GM12878 (cell line): ENCODE results near the gene AKR1B15.

ENCODE experiments used
- CBFB ChIP-seq: IDR thresholded peaks from 2 replicates; pipeline ENCODE4 v1.6.1; 2016; ENCODE audit warnings: antibody characterized with exemption, low read depth
- EZH2 ChIP-seq: IDR thresholded peaks from 2 replicates; pipeline ENCODE4 v1.6.1; 2012; ENCODE audit warnings: low read depth, mild to moderate bottlenecking, control low read depth, inconsistent platforms, low read length, borderline replicate concordance; ENCODE audit not compliant: control insufficient read depth
- POLR2A ChIP-seq: IDR thresholded peaks from 2 replicates; pipeline ENCODE4 v1.6.1; 2011; ENCODE audit warnings: low read depth, mild to moderate bottlenecking, low read length
- POLR2AphosphoS5 ChIP-seq: IDR thresholded peaks from 2 replicates; pipeline ENCODE4 v1.6.1; 2011; ENCODE audit warnings: mild to moderate bottlenecking, low read length, inconsistent platforms
- SMAD1 ChIP-seq: fragments of 450-650 bp; IDR thresholded peaks from 2 replicates; pipeline ENCODE4 v1.6.1; 2018; ENCODE audit warnings: mild to moderate bottlenecking, low read depth; ENCODE audit not compliant: partially characterized antibody
- SREBF2 ChIP-seq: IDR thresholded peaks from 2 replicates; pipeline ENCODE4 v1.6.1; 2012; ENCODE audit warnings: mild to moderate bottlenecking, low read length
- TCF12 ChIP-seq: IDR thresholded peaks from 2 replicates; pipeline ENCODE4 v1.6.1; 2011; ENCODE audit warnings: low read depth, mild to moderate bottlenecking, low read length
- TF ChIP-seq, protein P1 (sequence below), 3 experiments: IDR thresholded peaks in 2 of 3; conservative IDR thresholded peaks in 1 of 3; 2 replicates each; pipeline ENCODE4 v1.5.1; 2011; ENCODE audit warnings: low read depth in 3 of 3, low read length in 3 of 3, mild to moderate bottlenecking in 3 of 3, control low read depth in 2 of 3, moderate library complexity in 2 of 3, inconsistent platforms in 1 of 3, mixed read lengths in 1 of 3; ENCODE audit not compliant: control insufficient read depth in 2 of 3, insufficient read depth in 1 of 3; ENCODE audit errors: extremely low read depth in 1 of 3
- TF ChIP-seq, protein P2 (sequence below): fragments of 150-350 bp; IDR thresholded peaks from 2 replicates; pipeline ENCODE4 v1.6.1; 2016; ENCODE audit warnings: low read depth, low read length
- TF ChIP-seq, protein P3 (sequence below): fragments of 450-650 bp; IDR thresholded peaks from 2 replicates; pipeline ENCODE4 v1.6.1; 2017; ENCODE audit warnings: mild to moderate bottlenecking, moderate library complexity
- TF ChIP-seq, protein P4 (sequence below): IDR thresholded peaks from 2 replicates; pipeline ENCODE4 v1.6.1; 2012; ENCODE audit warnings: mild to moderate bottlenecking, low read depth, low read length

DNA sequence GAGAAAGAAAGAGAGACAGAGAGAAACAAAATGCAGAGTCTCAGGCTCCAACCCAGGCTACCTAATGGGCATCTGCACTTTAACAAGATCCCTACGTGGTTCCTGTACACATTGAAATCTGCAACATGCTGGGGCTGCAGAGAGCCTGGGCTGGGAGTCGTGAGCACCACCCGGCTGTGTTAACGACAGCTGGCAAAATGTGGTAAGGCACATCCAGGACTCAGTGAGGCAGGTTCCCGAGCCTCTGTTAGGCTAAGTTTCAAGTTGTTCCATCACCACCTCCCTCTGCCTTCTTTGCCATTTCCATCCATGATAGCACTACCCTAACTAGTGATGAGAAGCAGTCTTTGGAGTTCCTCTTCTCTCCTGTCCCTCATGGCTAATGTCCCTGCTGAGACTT is 20.2 kb upstream of the AKR1B15 start:
- TF ChIP-seq POLR2A (no peak), TCF12 (no peak), EZH2 (no peak), POLR2AphosphoS5 (no peak), SREBF2 (no peak), SMAD1 (no peak), CBFB (no peak)
- TF ChIP-seq, protein P1, sequence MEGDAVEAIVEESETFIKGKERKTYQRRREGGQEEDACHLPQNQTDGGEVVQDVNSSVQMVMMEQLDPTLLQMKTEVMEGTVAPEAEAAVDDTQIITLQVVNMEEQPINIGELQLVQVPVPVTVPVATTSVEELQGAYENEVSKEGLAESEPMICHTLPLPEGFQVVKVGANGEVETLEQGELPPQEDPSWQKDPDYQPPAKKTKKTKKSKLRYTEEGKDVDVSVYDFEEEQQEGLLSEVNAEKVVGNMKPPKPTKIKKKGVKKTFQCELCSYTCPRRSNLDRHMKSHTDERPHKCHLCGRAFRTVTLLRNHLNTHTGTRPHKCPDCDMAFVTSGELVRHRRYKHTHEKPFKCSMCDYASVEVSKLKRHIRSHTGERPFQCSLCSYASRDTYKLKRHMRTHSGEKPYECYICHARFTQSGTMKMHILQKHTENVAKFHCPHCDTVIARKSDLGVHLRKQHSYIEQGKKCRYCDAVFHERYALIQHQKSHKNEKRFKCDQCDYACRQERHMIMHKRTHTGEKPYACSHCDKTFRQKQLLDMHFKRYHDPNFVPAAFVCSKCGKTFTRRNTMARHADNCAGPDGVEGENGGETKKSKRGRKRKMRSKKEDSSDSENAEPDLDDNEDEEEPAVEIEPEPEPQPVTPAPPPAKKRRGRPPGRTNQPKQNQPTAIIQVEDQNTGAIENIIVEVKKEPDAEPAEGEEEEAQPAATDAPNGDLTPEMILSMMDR (IDR thresholded peaks at IDR 0.05 in 2 of 3, conservative IDR thresholded peaks at IDR 0.05 in 1 of 3; ENCODE audit: control insufficient read depth in 2 of 3, extremely low read depth in 1 of 3, insufficient read depth in 1 of 3, low read depth in 3 of 3, low read length in 3 of 3) = no peak
- TF ChIP-seq, protein P2, sequence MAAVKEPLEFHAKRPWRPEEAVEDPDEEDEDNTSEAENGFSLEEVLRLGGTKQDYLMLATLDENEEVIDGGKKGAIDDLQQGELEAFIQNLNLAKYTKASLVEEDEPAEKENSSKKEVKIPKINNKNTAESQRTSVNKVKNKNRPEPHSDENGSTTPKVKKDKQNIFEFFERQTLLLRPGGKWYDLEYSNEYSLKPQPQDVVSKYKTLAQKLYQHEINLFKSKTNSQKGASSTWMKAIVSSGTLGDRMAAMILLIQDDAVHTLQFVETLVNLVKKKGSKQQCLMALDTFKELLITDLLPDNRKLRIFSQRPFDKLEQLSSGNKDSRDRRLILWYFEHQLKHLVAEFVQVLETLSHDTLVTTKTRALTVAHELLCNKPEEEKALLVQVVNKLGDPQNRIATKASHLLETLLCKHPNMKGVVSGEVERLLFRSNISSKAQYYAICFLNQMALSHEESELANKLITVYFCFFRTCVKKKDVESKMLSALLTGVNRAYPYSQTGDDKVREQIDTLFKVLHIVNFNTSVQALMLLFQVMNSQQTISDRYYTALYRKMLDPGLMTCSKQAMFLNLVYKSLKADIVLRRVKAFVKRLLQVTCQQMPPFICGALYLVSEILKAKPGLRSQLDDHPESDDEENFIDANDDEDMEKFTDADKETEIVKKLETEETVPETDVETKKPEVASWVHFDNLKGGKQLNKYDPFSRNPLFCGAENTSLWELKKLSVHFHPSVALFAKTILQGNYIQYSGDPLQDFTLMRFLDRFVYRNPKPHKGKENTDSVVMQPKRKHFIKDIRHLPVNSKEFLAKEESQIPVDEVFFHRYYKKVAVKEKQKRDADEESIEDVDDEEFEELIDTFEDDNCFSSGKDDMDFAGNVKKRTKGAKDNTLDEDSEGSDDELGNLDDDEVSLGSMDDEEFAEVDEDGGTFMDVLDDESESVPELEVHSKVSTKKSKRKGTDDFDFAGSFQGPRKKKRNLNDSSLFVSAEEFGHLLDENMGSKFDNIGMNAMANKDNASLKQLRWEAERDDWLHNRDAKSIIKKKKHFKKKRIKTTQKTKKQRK = no peak
- TF ChIP-seq, protein P3, sequence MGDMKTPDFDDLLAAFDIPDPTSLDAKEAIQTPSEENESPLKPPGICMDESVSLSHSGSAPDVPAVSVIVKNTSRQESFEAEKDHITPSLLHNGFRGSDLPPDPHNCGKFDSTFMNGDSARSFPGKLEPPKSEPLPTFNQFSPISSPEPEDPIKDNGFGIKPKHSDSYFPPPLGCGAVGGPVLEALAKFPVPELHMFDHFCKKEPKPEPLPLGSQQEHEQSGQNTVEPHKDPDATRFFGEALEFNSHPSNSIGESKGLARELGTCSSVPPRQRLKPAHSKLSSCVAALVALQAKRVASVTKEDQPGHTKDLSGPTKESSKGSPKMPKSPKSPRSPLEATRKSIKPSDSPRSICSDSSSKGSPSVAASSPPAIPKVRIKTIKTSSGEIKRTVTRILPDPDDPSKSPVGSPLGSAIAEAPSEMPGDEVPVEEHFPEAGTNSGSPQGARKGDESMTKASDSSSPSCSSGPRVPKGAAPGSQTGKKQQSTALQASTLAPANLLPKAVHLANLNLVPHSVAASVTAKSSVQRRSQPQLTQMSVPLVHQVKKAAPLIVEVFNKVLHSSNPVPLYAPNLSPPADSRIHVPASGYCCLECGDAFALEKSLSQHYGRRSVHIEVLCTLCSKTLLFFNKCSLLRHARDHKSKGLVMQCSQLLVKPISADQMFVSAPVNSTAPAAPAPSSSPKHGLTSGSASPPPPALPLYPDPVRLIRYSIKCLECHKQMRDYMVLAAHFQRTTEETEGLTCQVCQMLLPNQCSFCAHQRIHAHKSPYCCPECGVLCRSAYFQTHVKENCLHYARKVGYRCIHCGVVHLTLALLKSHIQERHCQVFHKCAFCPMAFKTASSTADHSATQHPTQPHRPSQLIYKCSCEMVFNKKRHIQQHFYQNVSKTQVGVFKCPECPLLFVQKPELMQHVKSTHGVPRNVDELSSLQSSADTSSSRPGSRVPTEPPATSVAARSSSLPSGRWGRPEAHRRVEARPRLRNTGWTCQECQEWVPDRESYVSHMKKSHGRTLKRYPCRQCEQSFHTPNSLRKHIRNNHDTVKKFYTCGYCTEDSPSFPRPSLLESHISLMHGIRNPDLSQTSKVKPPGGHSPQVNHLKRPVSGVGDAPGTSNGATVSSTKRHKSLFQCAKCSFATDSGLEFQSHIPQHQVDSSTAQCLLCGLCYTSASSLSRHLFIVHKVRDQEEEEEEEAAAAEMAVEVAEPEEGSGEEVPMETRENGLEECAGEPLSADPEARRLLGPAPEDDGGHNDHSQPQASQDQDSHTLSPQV = no peak
- TF ChIP-seq, protein P4, sequence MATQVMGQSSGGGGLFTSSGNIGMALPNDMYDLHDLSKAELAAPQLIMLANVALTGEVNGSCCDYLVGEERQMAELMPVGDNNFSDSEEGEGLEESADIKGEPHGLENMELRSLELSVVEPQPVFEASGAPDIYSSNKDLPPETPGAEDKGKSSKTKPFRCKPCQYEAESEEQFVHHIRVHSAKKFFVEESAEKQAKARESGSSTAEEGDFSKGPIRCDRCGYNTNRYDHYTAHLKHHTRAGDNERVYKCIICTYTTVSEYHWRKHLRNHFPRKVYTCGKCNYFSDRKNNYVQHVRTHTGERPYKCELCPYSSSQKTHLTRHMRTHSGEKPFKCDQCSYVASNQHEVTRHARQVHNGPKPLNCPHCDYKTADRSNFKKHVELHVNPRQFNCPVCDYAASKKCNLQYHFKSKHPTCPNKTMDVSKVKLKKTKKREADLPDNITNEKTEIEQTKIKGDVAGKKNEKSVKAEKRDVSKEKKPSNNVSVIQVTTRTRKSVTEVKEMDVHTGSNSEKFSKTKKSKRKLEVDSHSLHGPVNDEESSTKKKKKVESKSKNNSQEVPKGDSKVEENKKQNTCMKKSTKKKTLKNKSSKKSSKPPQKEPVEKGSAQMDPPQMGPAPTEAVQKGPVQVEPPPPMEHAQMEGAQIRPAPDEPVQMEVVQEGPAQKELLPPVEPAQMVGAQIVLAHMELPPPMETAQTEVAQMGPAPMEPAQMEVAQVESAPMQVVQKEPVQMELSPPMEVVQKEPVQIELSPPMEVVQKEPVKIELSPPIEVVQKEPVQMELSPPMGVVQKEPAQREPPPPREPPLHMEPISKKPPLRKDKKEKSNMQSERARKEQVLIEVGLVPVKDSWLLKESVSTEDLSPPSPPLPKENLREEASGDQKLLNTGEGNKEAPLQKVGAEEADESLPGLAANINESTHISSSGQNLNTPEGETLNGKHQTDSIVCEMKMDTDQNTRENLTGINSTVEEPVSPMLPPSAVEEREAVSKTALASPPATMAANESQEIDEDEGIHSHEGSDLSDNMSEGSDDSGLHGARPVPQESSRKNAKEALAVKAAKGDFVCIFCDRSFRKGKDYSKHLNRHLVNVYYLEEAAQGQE = no peak
